Activated gamma-delta T cell treated with Interleukin-2 at 50 U/mL for 16 hours (primary cell): ENCODE results near the gene ATMIN.
A peak's percentile ranks its signal among the peaks of the same experiment; 100 is the strongest.

Experiments used
- DNase-seq: peaks from one replicate; pipeline ENCODE4 v3.0.0-alpha.2; 2020

Gene ATMIN, protein sequence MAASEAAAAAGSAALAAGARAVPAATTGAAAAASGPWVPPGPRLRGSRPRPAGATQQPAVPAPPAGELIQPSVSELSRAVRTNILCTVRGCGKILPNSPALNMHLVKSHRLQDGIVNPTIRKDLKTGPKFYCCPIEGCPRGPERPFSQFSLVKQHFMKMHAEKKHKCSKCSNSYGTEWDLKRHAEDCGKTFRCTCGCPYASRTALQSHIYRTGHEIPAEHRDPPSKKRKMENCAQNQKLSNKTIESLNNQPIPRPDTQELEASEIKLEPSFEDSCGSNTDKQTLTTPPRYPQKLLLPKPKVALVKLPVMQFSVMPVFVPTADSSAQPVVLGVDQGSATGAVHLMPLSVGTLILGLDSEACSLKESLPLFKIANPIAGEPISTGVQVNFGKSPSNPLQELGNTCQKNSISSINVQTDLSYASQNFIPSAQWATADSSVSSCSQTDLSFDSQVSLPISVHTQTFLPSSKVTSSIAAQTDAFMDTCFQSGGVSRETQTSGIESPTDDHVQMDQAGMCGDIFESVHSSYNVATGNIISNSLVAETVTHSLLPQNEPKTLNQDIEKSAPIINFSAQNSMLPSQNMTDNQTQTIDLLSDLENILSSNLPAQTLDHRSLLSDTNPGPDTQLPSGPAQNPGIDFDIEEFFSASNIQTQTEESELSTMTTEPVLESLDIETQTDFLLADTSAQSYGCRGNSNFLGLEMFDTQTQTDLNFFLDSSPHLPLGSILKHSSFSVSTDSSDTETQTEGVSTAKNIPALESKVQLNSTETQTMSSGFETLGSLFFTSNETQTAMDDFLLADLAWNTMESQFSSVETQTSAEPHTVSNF

GRCh38 chr16:81035398-81035974, at the start of gene ATMIN:
Gene ATMIN, plus strand, starts transcription at chr16:81035842. Its CDS starts 29 bp downstream, at chr16:81035871.
- DNase-seq, result peak; percentile 87

GRCh38 chr16:80986557-80986956, 49.1 kb upstream of the ATMIN start:
- no peak for DNase-seq

- no peak for DNase-seq
Observed at GRCh38 chr16:80988756-80989155, 46.9 kb upstream of the ATMIN start.

- no peak for DNase-seq
Observed at GRCh38 chr16:80989801-80990200, 45.8 kb upstream of the ATMIN start.

GRCh38 chr16:80990577-80990976, 45.1 kb upstream of the ATMIN start:
- no peak for DNase-seq

DNA sequence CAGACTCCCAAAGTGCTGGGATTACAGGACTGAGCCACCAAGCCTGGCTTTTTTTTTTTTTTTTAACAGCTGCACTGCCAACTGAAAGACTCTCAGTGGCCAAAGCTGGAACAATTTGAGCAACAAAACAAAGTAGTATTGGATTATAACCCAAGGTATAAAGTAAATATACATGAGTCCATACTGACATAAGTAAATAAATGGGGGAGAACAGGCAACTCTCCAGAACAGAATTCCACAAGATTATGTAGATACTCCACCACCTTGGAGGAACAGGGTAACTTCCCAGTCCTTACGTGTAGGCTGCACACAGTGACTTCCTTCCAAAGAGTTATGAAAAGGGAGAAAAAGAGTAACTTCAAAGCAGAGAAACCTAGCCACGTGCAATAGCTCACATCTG, 44.7 kb upstream of the ATMIN start:
- DNase-seq, result no peak

DNA sequence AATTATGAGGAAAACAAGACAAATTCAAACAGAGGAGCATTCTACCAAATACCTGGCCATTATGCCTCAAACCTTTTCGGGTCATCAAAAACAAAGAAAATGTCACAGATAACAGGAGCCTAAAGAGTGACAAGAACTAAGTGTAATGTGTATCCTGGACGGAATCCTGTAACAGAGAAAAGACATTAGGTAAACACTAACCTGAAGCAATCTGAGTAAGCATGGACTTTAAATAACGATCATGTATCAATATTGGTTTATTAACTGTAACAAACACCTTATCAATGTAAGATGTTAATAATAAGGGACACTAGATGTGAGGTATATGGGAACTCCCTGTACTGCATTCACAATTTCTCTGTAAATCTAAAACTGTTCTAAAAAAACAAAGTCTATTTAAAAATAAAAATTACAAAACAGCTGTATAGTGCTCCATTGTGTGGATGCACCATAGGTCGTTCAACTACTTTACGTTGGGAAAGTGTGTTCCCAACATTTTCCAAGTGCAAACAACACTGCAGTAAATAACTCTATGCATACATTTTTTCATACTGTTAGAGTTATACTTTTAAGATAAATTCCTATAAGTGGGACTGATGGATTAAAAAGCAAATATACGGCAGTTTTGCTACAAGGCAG, 43.7 kb upstream of the ATMIN start:
- DNase-seq, result no peak

- DNase-seq, result no peak
Observed at GRCh38 chr16:80992676-80993293, 42.9 kb upstream of the ATMIN start.

DNA sequence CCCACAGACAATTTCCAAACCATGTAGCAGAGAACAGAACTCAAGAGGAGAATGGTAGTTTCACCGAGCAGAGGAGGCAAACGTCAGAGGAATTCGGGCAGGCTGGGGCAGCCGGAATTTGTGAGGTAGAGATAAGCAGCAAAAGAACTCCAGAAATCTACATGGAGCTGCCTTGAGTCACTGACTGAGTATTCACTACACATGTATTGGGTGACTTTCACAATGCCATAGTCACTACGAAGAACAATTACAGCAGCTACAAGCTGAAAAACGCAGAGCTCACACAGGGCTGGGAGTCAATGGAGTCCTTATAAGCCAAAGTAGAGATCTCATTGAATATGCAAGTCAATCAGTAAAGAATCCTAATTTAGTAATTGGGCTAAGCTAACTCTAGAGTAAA, 42.3 kb upstream of the ATMIN start:
- no peak for DNase-seq

DNA sequence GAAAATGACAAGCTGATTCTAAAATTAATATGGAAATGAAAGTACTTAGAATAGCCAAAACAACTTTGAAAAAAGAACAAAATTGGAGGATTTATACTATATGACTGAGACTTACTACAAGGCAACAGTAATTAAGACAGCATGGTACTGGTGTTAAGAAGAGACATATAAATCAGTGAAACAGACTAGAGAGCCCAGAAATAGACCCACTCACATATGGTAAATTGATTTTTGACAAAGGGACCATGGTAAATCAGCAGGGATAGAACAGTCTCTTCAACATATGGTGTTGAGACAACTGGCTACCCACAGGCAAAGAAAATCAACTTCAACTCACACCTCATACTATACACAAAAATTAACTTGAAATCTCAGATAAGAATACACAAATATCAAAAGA, 41.8 kb upstream of the ATMIN start:
- DNase-seq, result no peak

GRCh38 chr16:80994451-80994850, 41.2 kb upstream of the ATMIN start:
- DNase-seq, result no peak

DNA sequence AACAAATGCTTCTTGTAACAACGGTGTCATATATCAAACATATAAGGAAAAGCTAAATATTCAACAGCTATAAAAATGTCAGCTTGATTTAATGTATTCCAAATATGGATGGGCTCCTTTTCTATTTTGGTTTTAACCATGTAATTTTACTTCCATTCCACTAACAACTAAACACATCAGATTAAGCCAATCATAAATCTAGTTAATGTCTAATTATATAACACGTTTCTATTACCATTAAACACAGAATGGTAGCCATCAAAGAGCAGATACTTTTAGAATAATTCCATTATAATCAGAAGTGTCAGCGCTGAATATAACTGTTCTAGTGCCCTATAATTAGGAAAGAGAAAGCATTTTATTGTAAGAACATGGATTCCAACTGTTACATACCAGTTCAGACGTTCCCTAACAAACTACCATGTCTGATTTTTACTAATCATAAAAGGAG, 38.9 kb upstream of the ATMIN start:
- no peak for DNase-seq

DNA sequence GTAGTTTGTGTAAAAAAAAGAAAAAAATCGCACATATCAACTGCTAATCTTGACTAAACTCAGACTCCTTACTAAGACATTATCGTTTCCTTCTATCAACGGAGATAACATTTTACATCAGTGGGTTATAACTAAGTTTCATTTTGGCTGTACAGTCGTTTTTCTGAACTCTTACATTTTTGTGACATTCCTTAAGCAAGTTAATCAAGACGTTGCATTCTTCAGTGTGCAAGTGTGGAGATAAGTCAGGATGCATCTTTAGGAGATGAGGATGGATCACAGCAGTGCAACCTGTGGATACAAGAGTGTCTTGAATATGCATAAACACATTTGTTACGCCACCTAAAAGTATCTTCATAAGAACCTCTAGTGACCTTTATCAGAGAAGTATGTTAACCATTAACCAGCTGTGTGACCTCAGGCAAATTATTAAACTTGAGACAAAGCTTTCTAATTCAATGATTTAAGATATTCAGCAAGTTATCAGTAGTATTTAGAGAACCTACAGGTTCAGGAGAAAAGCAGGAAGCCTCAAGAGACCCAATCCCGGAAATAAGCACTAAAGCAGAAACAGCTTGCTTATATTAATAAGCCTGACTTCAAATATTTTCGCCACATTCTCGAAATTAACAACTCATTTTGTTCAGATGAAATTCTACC, 38.4 kb upstream of the ATMIN start:
- no peak for DNase-seq

- no peak for DNase-seq
Observed at GRCh38 chr16:80997964-80998620, 37.5 kb upstream of the ATMIN start.

- no peak for DNase-seq
Observed at GRCh38 chr16:81000873-81001272, 34.8 kb upstream of the ATMIN start.

DNA sequence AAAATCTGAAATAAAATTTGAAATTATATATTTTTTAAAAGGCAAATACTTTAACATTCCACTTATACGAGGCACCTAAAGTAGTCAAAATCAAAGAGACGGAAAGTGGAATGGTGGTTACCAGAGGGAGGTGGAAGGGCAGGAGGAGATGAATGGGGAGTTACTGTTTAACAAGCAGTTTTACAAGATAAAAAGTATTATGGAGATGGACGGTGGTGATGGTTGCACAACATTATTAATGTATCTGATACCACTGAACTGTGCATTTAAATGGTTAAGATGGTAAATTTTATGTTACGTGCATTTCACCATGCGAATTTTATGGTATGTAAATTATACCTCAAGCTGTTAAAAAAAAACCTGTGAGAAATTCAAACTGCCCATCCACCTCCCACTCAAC, 34.3 kb upstream of the ATMIN start:
- no peak for DNase-seq

DNA sequence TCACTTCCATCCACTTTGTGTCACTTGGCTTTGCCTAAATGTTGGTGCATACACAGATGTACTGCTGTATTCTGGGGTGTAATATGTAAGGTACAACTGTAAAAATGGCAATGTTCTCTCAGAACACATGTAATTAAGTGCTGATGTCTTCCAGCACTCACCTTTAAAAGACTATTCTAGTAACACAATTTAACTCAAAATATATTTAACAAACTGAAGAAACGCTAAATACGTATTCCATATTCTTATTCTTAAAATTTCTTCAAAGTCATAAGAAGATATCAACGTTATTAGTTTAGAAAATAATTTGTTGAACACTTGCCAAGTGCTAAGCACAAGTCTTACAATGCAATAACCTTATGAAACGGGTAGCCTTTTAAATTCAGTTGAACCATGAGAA, 32.6 kb upstream of the ATMIN start:
- DNase-seq, result no peak

GRCh38 chr16:81003610-81004460, 31.8 kb upstream of the ATMIN start:
- no peak for DNase-seq

GRCh38 chr16:81004646-81005353, 30.8 kb upstream of the ATMIN start:
- no peak for DNase-seq

GRCh38 chr16:81005610-81006161, 30.0 kb upstream of the ATMIN start:
- no peak for DNase-seq
